Activated CD8-positive, alpha-beta T cell treated with anti-CD3 and anti-CD28 coated beads for 36 hours (primary cell): ENCODE data around the gene TRPC4AP. TPM values are rescaled to one million over a fixed set of nuclear protein-coding genes. Genes with fewer than 3 reads are reported as not detected.

ENCODE experiments used
- ATAC-seq: fragments of 200-7000 bp; cut with Tn5 transposase; one replicate; pipeline ENCODE4 v1.10.0; 2021; ENCODE audit warnings: mild to moderate bottlenecking, moderate library complexity
- CTCF ChIA-PET: fragments of 350-600 bp; sonication (Branson Sonifier 250); formaldehyde crosslinking; loops from one replicate; lab custom pipeline; 2021; ENCODE audit warnings: antibody characterized with exemption; lab: Charles Lee
- POLR2A ChIA-PET: fragments of 350-600 bp; sonication (Branson Sonifier 250); formaldehyde crosslinking; loops from one replicate; lab custom pipeline; 2021; ENCODE audit warnings: antibody characterized with exemption; lab: Charles Lee
- DNase-seq: peaks from one replicate; pipeline ENCODE4 v3.0.0-alpha.2; 2020
- H3K27ac Mint-ChIP-seq: one replicate; pipeline ENCODE4 v1.8.0; 2021; ENCODE audit warnings: mild to moderate bottlenecking, mixed read lengths
- H3K27me3 Mint-ChIP-seq: one replicate; pipeline ENCODE4 v1.8.0; 2021; ENCODE audit warnings: mixed read lengths
- H3K36me3 Mint-ChIP-seq: one replicate; pipeline ENCODE4 v1.8.0; 2021; ENCODE audit warnings: low read depth, mixed read lengths
- H3K4me1 Mint-ChIP-seq: one replicate; pipeline ENCODE4 v1.8.0; 2021; ENCODE audit warnings: low read depth, mixed read lengths
- H3K4me3 Mint-ChIP-seq: one replicate; pipeline ENCODE4 v1.8.0; 2021; ENCODE audit warnings: mild to moderate bottlenecking, moderate library complexity, mixed read lengths
- H3K9me3 Mint-ChIP-seq: one replicate; pipeline ENCODE4 v1.8.0; 2021; ENCODE audit warnings: mixed read lengths
- intact Hi-C: fragments of 100-400 bp; cut with micrococcal nuclease; formaldehyde crosslinking; loops from one replicate; pipeline ENCODE4 v1.10.0; 2022
- total RNA-seq, 2 experiments: library from RNA; stranded (reverse); gene quantifications; one replicate each; pipeline ENCODE4 v1.2.3, GENCODE V29; 2021
- TF ChIP-seq, protein P1 (sequence below): fragments of 200-600 bp; IDR thresholded peaks from one replicate; pipeline ENCODE4 v1.8.0; 2022; ENCODE audit warnings: antibody characterized with exemption, mild to moderate bottlenecking

The TRPC4AP gene
- total RNA-seq, 2 experiments from 2014 or later: 34.2 to 38.2 TPM

GRCh38 chr20:35062478-35062877, 30.1 kb downstream of the TRPC4AP start:
- Mint-ChIP-seq H3K27ac (no peak overlapping the region), H3K36me3 (peaks cover 37% of the 10 kb centered on the region), H3K9me3 (no peaks in the 10 kb centered on the region), H3K4me3 (no peak overlapping the region), H3K4me1 (peaks cover 60% of the 10 kb centered on the region), H3K27me3 (no peaks in the 10 kb centered on the region)
- intact Hi-C loops: no loop called here
- ChIA-PET POLR2A (no interaction called here), CTCF (no interaction called here)
- ATAC-seq (no peak), DNase-seq (no peak)
- TF ChIP-seq, protein P1, sequence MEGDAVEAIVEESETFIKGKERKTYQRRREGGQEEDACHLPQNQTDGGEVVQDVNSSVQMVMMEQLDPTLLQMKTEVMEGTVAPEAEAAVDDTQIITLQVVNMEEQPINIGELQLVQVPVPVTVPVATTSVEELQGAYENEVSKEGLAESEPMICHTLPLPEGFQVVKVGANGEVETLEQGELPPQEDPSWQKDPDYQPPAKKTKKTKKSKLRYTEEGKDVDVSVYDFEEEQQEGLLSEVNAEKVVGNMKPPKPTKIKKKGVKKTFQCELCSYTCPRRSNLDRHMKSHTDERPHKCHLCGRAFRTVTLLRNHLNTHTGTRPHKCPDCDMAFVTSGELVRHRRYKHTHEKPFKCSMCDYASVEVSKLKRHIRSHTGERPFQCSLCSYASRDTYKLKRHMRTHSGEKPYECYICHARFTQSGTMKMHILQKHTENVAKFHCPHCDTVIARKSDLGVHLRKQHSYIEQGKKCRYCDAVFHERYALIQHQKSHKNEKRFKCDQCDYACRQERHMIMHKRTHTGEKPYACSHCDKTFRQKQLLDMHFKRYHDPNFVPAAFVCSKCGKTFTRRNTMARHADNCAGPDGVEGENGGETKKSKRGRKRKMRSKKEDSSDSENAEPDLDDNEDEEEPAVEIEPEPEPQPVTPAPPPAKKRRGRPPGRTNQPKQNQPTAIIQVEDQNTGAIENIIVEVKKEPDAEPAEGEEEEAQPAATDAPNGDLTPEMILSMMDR: no peak

GRCh38 chr20:35060168-35060567, 32.4 kb downstream of the TRPC4AP start:
- intact Hi-C loops: no loop called here
- Mint-ChIP-seq H3K27me3 (no peaks in the 10 kb centered on the region), H3K4me1 (peaks cover 59% of the 10 kb centered on the region), H3K27ac (no peak overlapping the region), H3K9me3 (no peaks in the 10 kb centered on the region), H3K4me3 (no peak overlapping the region), H3K36me3 (peaks cover 41% of the 10 kb centered on the region)
- ChIA-PET CTCF (no interaction called here), POLR2A (no interaction called here)
- ATAC-seq (no peak), DNase-seq (no peak)
- TF ChIP-seq, protein P1: no peak

DNA sequence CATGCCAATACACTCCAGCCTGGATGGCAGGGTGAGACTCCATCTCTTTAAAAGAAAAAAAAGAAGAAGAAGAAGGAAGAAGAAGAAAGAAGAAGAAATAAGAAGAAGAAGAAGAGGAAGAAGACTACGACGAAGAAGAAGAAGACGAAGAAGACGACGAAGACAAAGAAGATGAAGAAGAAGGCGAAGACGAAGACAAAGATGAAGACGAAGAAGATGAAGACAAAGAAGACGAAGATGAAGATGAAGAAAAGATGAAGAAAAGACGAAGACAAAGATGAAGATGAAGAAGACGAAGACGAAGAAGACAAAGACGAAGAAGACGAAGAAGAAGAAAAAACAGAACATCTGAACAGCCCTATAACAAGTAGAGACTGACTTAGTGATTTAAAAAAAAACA, 33.0 kb downstream of the TRPC4AP start:
- Mint-ChIP-seq H3K27me3 (no peaks in the 10 kb centered on the region), H3K27ac (no peak overlapping the region), H3K4me1 (peaks cover 60% of the 10 kb centered on the region), H3K9me3 (no peaks in the 10 kb centered on the region), H3K36me3 (peaks cover 46% of the 10 kb centered on the region), H3K4me3 (no peak overlapping the region)
- TF ChIP-seq, protein P1: no peak
- intact Hi-C loops: no loop called here
- DNase-seq (no peak), ATAC-seq (no peak)
- ChIA-PET CTCF (interaction anchor here (0.7 kb wide), 1 partner anchor 27 kb away, joined by 3 read pairs; no protein-coding TSS in a partner anchor), POLR2A (interaction anchor here (1.0 kb wide), 1 partner anchor 31 kb away, joined by 3 read pairs; no protein-coding TSS in a partner anchor)

GRCh38 chr20:35059110-35059509, 33.5 kb downstream of the TRPC4AP start:
- Mint-ChIP-seq H3K27ac (no peak overlapping the region), H3K27me3 (no peaks in the 10 kb centered on the region), H3K9me3 (no peaks in the 10 kb centered on the region), H3K36me3 (peaks cover 48% of the 10 kb centered on the region), H3K4me1 (peaks cover 61% of the 10 kb centered on the region), H3K4me3 (no peak overlapping the region)
- DNase-seq (no peak), ATAC-seq (no peak)
- TF ChIP-seq, protein P1: no peak
- ChIA-PET CTCF (interaction anchor here (0.7 kb wide), 1 partner anchor 26 kb away, joined by 3 read pairs; no protein-coding TSS in a partner anchor), POLR2A (interaction anchor here (1.0 kb wide), 2 partner anchors 31 to 87 kb away, joined by 3 read pairs; no protein-coding TSS in a partner anchor)
- intact Hi-C loops: no loop called here

- H3K36me3 Mint-ChIP-seq: peaks cover 37% of the 10 kb centered on the region
- DNase-seq (peak; percentile 13), ATAC-seq (peak; percentile 80)
- H3K27ac Mint-ChIP-seq: peak overlapping the region; percentile 97
- intact Hi-C loops: no loop called here
- no peaks in the 10 kb centered on the region for H3K9me3 Mint-ChIP-seq
- H3K4me1 Mint-ChIP-seq: peaks cover 39% of the 10 kb centered on the region
- TF ChIP-seq, protein P1: no peak
- ChIA-PET CTCF (interaction anchor here (0.7 to 1.0 kb wide), 2 partner anchors 33 to 38 kb away, joined by 3 read pairs; no protein-coding TSS in a partner anchor), POLR2A (interaction anchor here (0.7 kb wide), 2 partner anchors 40 to 117 kb away, joined by 3 read pairs; no protein-coding TSS in a partner anchor)
- no peaks in the 10 kb centered on the region for H3K27me3 Mint-ChIP-seq
- peak overlapping the region; percentile 55 for H3K4me3 Mint-ChIP-seq
Measured at GRCh38 chr20:35055445-35056276, 36.9 kb downstream of the TRPC4AP start.
